ENCODE data around the gene POU2F2. TPM values are rescaled to one million over a fixed set of nuclear protein-coding genes. Genes with fewer than 3 reads are reported as not detected.
"Not testable (repeated sequence)": the region's sequence is repeated elsewhere in the genome, so short reads cannot be mapped to it uniquely, and the experiment has no call there.

POU2F2 gene
- total RNA-seq, 1 donor from 2014 or later, result 0.65 TPM

- H3K9me3 Mint-ChIP-seq, result no peaks in the 10 kb centered on the region
- no peak for TF ChIP-seq CTCF (IDR thresholded peaks at IDR 0.05; ENCODE audit: unreplicated experiment)
- no peak overlapping the region for H3K4me3 Mint-ChIP-seq
- no peaks in the 10 kb centered on the region for H3K4me1 Mint-ChIP-seq
- peaks cover 43% of the 10 kb centered on the region for H3K27me3 Mint-ChIP-seq (ENCODE audit: low read depth)
- H3K27ac Mint-ChIP-seq, result no peak overlapping the region
- no peak for DNase-seq (ENCODE audit: low spot score in 2 of 2, unreplicated experiment in 2 of 2)
- no peaks in the 10 kb centered on the region for H3K36me3 Mint-ChIP-seq
Measured at GRCh38 chr19:42102877-42103276, 29.4 kb downstream of the POU2F2 start.

- not testable (repeated sequence) for H3K9me3 Mint-ChIP-seq; DNase-seq (ENCODE audit: low spot score in 2 of 2, unreplicated experiment in 2 of 2); H3K4me1 Mint-ChIP-seq; H3K27ac Mint-ChIP-seq; H3K36me3 Mint-ChIP-seq; H3K4me3 Mint-ChIP-seq
- peaks cover 44% of the 10 kb centered on the region for H3K27me3 Mint-ChIP-seq (ENCODE audit: low read depth)
Measured at GRCh38 chr19:42100241-42100640, 32.0 kb downstream of the POU2F2 start.

- no peak overlapping the region for H3K4me3 Mint-ChIP-seq
- no peaks in the 10 kb centered on the region for H3K9me3 Mint-ChIP-seq
- no peaks in the 10 kb centered on the region for H3K4me1 Mint-ChIP-seq
- H3K27me3 Mint-ChIP-seq (ENCODE audit: low read depth), result peaks cover 44% of the 10 kb centered on the region
- no peak for DNase-seq (ENCODE audit: low spot score in 2 of 2, unreplicated experiment in 2 of 2)
- H3K27ac Mint-ChIP-seq, result no peak overlapping the region
- TF ChIP-seq CTCF (IDR thresholded peaks at IDR 0.05; ENCODE audit: unreplicated experiment), result no peak
- no peaks in the 10 kb centered on the region for H3K36me3 Mint-ChIP-seq
Measured at GRCh38 chr19:42099336-42099925, 32.8 kb downstream of the POU2F2 start.

DNA sequence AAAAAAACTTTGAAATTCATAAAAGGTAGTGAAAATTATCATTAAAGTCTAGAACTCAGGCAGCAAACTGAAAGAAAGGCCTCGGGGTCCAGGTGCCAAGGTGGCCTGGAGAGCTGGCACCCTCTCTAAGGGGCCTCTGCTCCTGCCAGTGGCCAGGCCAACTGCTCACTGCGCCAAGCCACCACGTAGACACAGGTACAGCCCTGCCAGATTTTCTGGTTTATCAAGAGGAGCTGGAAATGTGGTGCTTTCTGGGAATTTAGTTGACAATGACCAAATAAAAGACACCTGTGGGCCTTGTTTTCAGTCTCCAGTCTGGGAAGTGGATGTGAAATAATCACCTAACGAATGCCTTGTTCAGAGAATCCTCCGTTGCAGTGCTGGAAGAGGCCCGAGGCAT, 33.5 kb downstream of the POU2F2 start:
- no peak overlapping the region for H3K4me3 Mint-ChIP-seq
- TF ChIP-seq CTCF (IDR thresholded peaks at IDR 0.05; ENCODE audit: unreplicated experiment), result no peak
- no peaks in the 10 kb centered on the region for H3K9me3 Mint-ChIP-seq
- H3K27ac Mint-ChIP-seq, result no peak overlapping the region
- peaks cover 45% of the 10 kb centered on the region for H3K27me3 Mint-ChIP-seq (ENCODE audit: low read depth)
- no peaks in the 10 kb centered on the region for H3K4me1 Mint-ChIP-seq
- H3K36me3 Mint-ChIP-seq, result no peaks in the 10 kb centered on the region
- no peak for DNase-seq (ENCODE audit: low spot score in 2 of 2, unreplicated experiment in 2 of 2)

- Mint-ChIP-seq H3K36me3 (no peaks in the 10 kb centered on the region), H3K4me3 (no peak overlapping the region), H3K27me3 (ENCODE audit: low read depth) (peaks cover 38% of the 10 kb centered on the region), H3K4me1 (no peaks in the 10 kb centered on the region), H3K9me3 (no peaks in the 10 kb centered on the region), H3K27ac (no peak overlapping the region)
- DNase-seq (ENCODE audit: low spot score in 2 of 2, unreplicated experiment in 2 of 2), result no peak
- TF ChIP-seq CTCF (IDR thresholded peaks at IDR 0.05; ENCODE audit: unreplicated experiment), result no peak
Measured at GRCh38 chr19:42097461-42097860, 34.8 kb downstream of the POU2F2 start.

DNA sequence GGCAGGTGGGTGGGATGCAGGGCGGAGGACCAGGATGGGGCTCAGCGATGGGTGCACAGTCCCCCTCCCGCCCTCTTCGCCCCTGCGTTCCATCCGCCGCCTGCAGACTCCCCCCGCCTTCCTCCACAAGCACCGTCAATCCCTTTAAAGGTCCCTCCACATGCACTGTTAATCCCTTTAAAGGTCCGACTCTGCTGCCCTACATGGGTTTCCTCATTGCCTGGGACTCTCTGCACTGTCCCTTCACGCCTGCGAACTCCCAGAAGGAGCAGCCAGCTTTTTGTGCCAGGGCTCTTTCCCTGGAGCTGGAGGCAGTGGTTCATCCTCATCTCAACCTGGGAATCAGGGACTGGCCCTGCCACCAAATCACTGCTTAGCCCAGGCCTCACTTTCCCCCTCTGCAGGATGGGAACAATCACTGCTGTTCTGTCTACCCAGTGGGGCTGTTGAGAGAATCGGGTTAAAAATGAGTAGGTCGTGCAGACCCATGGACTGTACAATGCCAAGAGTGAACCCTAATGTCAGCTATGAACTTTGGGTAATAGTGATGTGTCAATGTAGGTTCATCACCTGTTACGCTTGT, 35.9 kb downstream of the POU2F2 start:
- DNase-seq (ENCODE audit: low spot score in 2 of 2, unreplicated experiment in 2 of 2), result no peak

More for the DNA sequence above, 35.9 kb downstream of the POU2F2 start:
- H3K4me1 Mint-ChIP-seq, result no peaks in the 10 kb centered on the region
- no peak overlapping the region for H3K27ac Mint-ChIP-seq
- H3K27me3 Mint-ChIP-seq (ENCODE audit: low read depth), result peaks cover 38% of the 10 kb centered on the region
- TF ChIP-seq CTCF (IDR thresholded peaks at IDR 0.05; ENCODE audit: unreplicated experiment), result no peak
- no peaks in the 10 kb centered on the region for H3K9me3 Mint-ChIP-seq
- H3K36me3 Mint-ChIP-seq, result no peaks in the 10 kb centered on the region
- no peak overlapping the region for H3K4me3 Mint-ChIP-seq

All from mesothelial cell of epicardium (in vitro differentiated cells).